NCI-H146 treated with DMSO at 0.1 percent for 48 hours (cell line): ENCODE measurements around the gene SHANK3.

Experiments used
- DNase-seq: peaks from one replicate; lab custom pipeline; 2025; ENCODE audit not compliant: unreplicated experiment; lab: John Stamatoyannopoulos, UW

SHANK3 gene

GRCh38 chr22:50677493-50678217 is 5.0 kb downstream of the SHANK3 start:
- DNase-seq: no peak

- no peak for DNase-seq
These were observed 5.6 kb downstream of the SHANK3 start for GRCh38 chr22:50678218-50678650.

GRCh38 chr22:50678651-50679521 is 6.3 kb downstream of the SHANK3 start:
- DNase-seq: no peak

- DNase-seq: no peak
These were observed 10.7 kb downstream of the SHANK3 start for GRCh38 chr22:50683086-50683993.

GRCh38 chr22:50683994-50684371 is 11.4 kb downstream of the SHANK3 start:
- DNase-seq: no peak

- no peak for DNase-seq
These were observed 11.9 kb downstream of the SHANK3 start for GRCh38 chr22:50684501-50684900.

GRCh38 chr22:50684986-50685385 is 12.4 kb downstream of the SHANK3 start:
- DNase-seq: no peak

- no peak for DNase-seq
These were observed 14.2 kb downstream of the SHANK3 start for GRCh38 chr22:50686794-50687193.

- DNase-seq: no peak
These were observed 15.2 kb downstream of the SHANK3 start for GRCh38 chr22:50687829-50688228.

- no peak for DNase-seq
These were observed 15.8 kb downstream of the SHANK3 start for GRCh38 chr22:50688448-50688847.

GRCh38 chr22:50691521-50691920 is 18.9 kb downstream of the SHANK3 start:
- DNase-seq: no peak

GRCh38 chr22:50693462-50693861 is 20.8 kb downstream of the SHANK3 start:
- no peak for DNase-seq

GRCh38 chr22:50694099-50694605 is 21.5 kb downstream of the SHANK3 start:
- DNase-seq: no peak

- DNase-seq: no peak
These were observed 22.3 kb downstream of the SHANK3 start for GRCh38 chr22:50694766-50695420.

- no peak for DNase-seq
These were observed 23.0 kb downstream of the SHANK3 start for GRCh38 chr22:50695421-50696250.

- DNase-seq: no peak
These were observed 23.7 kb downstream of the SHANK3 start for GRCh38 chr22:50696251-50696798.

- DNase-seq: no peak
These were observed 24.4 kb downstream of the SHANK3 start for GRCh38 chr22:50696799-50697561.

- no peak for DNase-seq
These were observed 25.3 kb downstream of the SHANK3 start for GRCh38 chr22:50697667-50698506.
